Tibial nerve (tissue), 4 donors: Measurements from ENCODE around the gene NKX6-2. TPM values are rescaled to one million over a fixed set of nuclear protein-coding genes. Genes with fewer than 3 reads are reported as not detected.
"Not testable (repeated sequence)": the region's sequence is repeated elsewhere in the genome, so short reads cannot be mapped to it uniquely, and the experiment has no call there.

Source experiments
- DNase-seq, 2 donors: peaks; one replicate each; pipeline ENCODE4 v3.0.0-alpha.2; 2019; ENCODE audit warnings: low spot score in 2 of 2
- H3K27ac ChIP-seq, 4 donors: fragments of 200-600 bp; sonication (generic) in 3 of 4; one replicate each; pipeline ENCODE4 v1.5.1; 2017 to 2019; ENCODE audit warnings: mild to moderate bottlenecking in 1 of 4
- H3K27me3 ChIP-seq, 2 donors: fragments of 200-600 bp; sonication (generic) in 1 of 2; one replicate each; pipeline versions ENCODE4 v1.5.1 to v1.6.0; 2017 to 2019
- H3K36me3 ChIP-seq, 3 donors: fragments of 200-600 bp; sonication (generic); one replicate each; pipeline ENCODE4 v1.5.1; 2018 to 2019
- H3K4me1 ChIP-seq, 4 donors: fragments of 200-600 bp; sonication (generic) in 3 of 4; one replicate each; pipeline ENCODE4 v1.5.1; 2017 to 2019
- H3K4me3 ChIP-seq, 4 donors: fragments of 200-600 bp; sonication (generic) in 3 of 4; one replicate each; pipeline ENCODE4 v1.5.1; 2017 to 2019; ENCODE audit warnings: mild to moderate bottlenecking in 1 of 4, moderate library complexity in 1 of 4
- H3K9me3 ChIP-seq, 4 donors: fragments of 200-600 bp; sonication (generic) in 3 of 4; one replicate each; pipeline ENCODE4 v1.5.1; 2017 to 2019
- EP300 ChIP-seq, 2 donors: sonication (generic); formaldehyde crosslinking; IDR thresholded peaks; one replicate each; pipeline ENCODE4 v1.6.1; 2017; ENCODE audit warnings: antibody characterized with exemption in 2 of 2, mild to moderate bottlenecking in 1 of 2
- POLR2A ChIP-seq, 2 donors: fragments of 450-650 bp; IDR thresholded peaks; one replicate each; pipeline ENCODE4 v1.6.1; 2017; ENCODE audit warnings: antibody characterized with exemption in 2 of 2, mild to moderate bottlenecking in 2 of 2, moderate library complexity in 2 of 2
- WGBS, 2 donors: methylation state at CpG; one replicate each; pipeline ENCODE4 v1.1.5; 2018; 5-methylcytosine and 5-hydroxymethylcytosine counted together
- total RNA-seq, 4 donors: library from RNA; depleted of rRNA; stranded (reverse); fragments of >200 nt; gene quantifications; one replicate each; pipeline ENCODE4 v1.1.0, GENCODE V29; 2016
- TF ChIP-seq, protein P1 (sequence below), 5 experiments: fragments of 200-600 bp in 3 of 5; fragments of 450-650 bp in 2 of 5; sonication (generic) in 3 of 5; IDR thresholded peaks; one replicate each; pipeline ENCODE4 v1.5.1; 2016 to 2019; ENCODE audit warnings: antibody characterized with exemption in 5 of 5, mild to moderate bottlenecking in 3 of 5, moderate library complexity in 2 of 5

Gene NKX6-2
- total RNA-seq, 4 donors from 2014 or later, result 0.20 to 10.3 (median 2.5) TPM

DNA sequence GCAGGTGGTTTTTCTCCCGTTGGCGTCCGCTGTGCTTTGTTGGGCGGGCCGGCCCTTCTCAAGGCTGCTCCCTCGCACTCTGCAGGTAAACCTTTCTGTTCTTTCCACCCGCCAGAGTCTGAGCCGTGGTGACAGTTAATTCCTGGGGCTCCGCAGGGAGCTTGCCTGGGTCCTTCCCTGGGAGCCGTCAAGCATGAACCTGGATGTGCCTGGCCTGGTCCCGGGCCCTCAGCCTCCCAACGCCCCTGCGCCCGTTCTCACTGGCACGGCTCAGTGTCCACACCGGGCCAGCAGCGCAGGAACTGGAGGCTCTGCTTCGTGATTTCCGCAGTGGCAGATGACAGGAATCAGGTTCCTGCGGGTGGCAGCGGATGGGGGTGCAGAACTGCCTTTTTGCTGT is 10.9 kb upstream of the NKX6-2 start:
- DNase-seq, result no peak
- no peaks in the 10 kb centered on the region for H3K4me1 ChIP-seq
- TF ChIP-seq, protein P1, sequence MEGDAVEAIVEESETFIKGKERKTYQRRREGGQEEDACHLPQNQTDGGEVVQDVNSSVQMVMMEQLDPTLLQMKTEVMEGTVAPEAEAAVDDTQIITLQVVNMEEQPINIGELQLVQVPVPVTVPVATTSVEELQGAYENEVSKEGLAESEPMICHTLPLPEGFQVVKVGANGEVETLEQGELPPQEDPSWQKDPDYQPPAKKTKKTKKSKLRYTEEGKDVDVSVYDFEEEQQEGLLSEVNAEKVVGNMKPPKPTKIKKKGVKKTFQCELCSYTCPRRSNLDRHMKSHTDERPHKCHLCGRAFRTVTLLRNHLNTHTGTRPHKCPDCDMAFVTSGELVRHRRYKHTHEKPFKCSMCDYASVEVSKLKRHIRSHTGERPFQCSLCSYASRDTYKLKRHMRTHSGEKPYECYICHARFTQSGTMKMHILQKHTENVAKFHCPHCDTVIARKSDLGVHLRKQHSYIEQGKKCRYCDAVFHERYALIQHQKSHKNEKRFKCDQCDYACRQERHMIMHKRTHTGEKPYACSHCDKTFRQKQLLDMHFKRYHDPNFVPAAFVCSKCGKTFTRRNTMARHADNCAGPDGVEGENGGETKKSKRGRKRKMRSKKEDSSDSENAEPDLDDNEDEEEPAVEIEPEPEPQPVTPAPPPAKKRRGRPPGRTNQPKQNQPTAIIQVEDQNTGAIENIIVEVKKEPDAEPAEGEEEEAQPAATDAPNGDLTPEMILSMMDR (IDR thresholded peaks at IDR 0.05), result no peak
- no peak for TF ChIP-seq EP300 (IDR thresholded peaks at IDR 0.05)
- TF ChIP-seq POLR2A (IDR thresholded peaks at IDR 0.05), result no peak
- no peaks in the 10 kb centered on the region for H3K36me3 ChIP-seq
- peaks cover 0 to 8% (median under 1%) of the 10 kb centered on the region in 4 donors for H3K9me3 ChIP-seq
- no peak overlapping the region for H3K27ac ChIP-seq
- WGBS, 2 donors, result 82 to 86% methylated on average over 17 to 19 of the region's 21 CpGs
- no peak overlapping the region for H3K4me3 ChIP-seq
- H3K27me3 ChIP-seq, result peaks cover 0 to 16% of the 10 kb centered on the region in 2 donors

DNA sequence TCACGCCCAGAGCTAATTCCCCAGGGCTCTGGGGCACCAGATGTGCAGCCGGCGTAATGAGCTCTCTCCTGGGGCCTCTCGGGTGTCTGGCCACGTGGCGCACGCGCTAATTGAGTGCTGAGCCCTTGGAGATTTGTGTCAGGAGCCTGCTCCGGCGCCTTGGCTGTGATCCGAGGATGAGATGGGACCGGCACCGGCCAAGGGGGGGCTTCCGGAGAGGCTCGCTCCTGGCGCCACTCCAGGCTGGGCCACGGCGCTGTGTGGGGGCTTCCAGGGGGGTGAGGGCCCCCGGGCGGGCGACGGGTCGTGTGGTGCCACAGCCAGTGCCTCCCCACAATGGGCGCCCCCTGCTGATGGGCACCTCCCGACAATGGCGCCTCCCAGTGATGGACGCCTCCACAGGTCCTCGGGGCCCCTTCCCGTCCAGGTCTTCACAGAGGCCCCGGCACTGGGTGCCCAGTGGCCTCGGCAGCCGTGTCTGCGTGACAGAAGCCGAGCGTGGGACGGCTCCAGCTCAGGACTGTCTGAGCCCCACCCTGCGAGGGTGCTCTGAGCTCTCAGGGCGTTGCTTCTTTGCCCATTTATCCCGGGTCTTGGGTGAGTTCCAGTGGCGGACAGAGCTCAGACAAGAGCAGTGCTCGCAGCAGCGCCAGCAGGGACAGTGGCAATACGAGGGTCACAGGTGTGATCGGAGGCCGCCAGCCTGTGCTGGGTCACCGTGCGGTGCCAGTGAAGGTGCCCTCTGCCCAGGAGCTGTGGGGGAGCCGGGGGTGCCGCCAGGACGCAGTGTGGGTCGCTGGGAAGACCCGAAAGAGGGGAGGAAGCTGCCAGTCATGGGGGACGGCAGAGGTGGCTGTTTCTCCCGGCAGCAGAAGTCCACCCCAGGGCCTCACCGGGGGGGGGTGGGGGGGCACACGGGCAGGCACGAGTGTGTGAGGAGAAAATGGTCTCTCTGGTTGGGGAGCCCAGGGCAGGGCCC is 8.2 kb upstream of the NKX6-2 start:
- no peak for DNase-seq
- H3K27me3 ChIP-seq, result peaks cover 0 to 34% of the 10 kb centered on the region in 2 donors
- no peak overlapping the region for H3K27ac ChIP-seq
- no peaks in the 10 kb centered on the region for H3K9me3 ChIP-seq
- no peaks in the 10 kb centered on the region for H3K36me3 ChIP-seq
- 55 to 60% methylated on average over 37 to 39 of the region's 57 CpGs for WGBS, 2 donors
- H3K4me1 ChIP-seq, result no peaks in the 10 kb centered on the region
- H3K4me3 ChIP-seq, result no peak overlapping the region
- TF ChIP-seq, protein P1 (IDR thresholded peaks at IDR 0.05), result no peak
- TF ChIP-seq POLR2A (IDR thresholded peaks at IDR 0.05) (no peak), EP300 (IDR thresholded peaks at IDR 0.05) (no peak)

DNA sequence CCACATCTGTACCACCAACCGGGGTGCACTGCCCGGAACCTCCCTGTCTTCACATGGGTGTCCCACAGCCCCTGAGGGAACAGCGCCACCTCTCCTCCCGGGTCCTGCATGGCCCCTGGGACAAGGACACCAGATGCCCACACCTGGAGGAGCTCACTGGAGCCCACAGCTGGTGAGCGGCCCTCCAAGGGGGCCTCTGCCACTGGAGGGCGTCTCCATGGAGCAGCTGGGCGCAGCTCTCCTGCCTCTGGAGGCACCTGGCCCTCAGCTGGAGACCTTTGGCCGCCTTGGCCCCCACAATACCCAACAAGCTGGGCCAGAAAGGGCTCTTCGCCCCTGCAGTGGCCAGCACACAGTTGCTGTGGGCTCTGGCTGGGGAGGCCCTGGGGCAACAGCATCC is 7.3 kb upstream of the NKX6-2 start:
- DNase-seq, result no peak
- H3K27me3 ChIP-seq, result peaks cover 0 to 43% of the 10 kb centered on the region in 2 donors
- H3K9me3 ChIP-seq, result no peaks in the 10 kb centered on the region
- H3K27ac ChIP-seq, result no peak overlapping the region
- H3K36me3 ChIP-seq, result no peaks in the 10 kb centered on the region
- WGBS, 2 donors, result 88 to 92% methylated on average over 8 to 9 of the region's 9 CpGs
- H3K4me1 ChIP-seq, result peaks cover 0 to 6% (median 5%) of the 10 kb centered on the region in 4 donors
- H3K4me3 ChIP-seq, result no peak overlapping the region
- no peak for TF ChIP-seq POLR2A (IDR thresholded peaks at IDR 0.05)
- TF ChIP-seq, protein P1 (IDR thresholded peaks at IDR 0.05), result no peak
- no peak for TF ChIP-seq EP300 (IDR thresholded peaks at IDR 0.05)

DNA sequence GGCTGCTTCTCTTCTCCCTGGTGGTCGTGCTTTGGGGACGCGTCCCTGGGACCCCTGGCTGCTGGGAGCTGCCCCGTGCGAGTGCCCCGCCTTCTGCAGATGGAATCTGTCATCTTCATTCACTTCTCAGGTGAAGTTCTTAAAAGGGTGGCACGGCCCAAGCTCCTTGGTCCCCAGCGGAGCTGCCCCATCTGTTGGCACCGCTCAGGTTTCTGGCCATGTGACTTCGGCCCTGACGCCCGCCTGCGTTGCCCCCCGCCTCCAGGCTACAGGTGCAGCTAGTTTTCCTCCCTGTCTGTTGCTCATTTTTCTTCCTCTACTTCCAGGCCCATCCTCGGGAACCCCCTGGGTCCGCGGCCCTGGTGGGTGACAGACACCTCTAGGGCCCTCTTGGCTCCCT is 6.8 kb upstream of the NKX6-2 start:
- TF ChIP-seq, protein P1 (IDR thresholded peaks at IDR 0.05), result no peak
- TF ChIP-seq POLR2A (IDR thresholded peaks at IDR 0.05) (no peak), EP300 (IDR thresholded peaks at IDR 0.05) (no peak)
- Histone ChIP-seq H3K4me1 (peaks cover 0 to 11% (median 9%) of the 10 kb centered on the region in 4 donors), H3K9me3 (no peaks in the 10 kb centered on the region), H3K27me3 (peaks cover 0 to 48% of the 10 kb centered on the region in 2 donors), H3K27ac (no peak overlapping the region), H3K4me3 (no peak overlapping the region), H3K36me3 (no peaks in the 10 kb centered on the region)
- 84 to 91% methylated on average over 12 to 16 of the region's 17 CpGs for WGBS, 2 donors
- DNase-seq, result no peak

DNA sequence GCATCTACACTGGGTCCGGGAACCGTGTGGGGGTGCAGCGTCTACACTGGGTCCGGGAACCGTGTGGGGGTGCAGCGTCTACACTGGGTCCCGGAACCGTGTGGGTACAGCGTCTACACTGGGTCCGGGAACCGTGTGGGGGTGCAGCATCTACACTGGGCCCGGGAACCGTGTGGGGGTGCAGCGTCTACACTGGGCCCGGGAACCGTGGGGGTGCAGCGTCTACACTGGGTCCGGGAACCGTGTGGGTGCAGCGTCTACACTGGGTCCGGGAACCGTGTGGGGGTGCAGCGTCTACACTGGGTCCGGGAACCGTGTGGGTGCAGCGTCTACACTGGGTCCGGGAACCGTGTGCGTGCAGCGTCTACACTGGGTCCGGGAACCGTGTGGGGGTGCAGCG is 6.2 kb upstream of the NKX6-2 start:
- WGBS, 2 donors, result 90% methylated on average over 6 of the region's 33 CpGs; no CpG with 5 or more reads in 1 of the 2 donors
- Histone ChIP-seq H3K4me1 (peaks cover 0 to 18% (median 15%) of the 10 kb centered on the region in 4 donors), H3K27me3 (peaks cover 3 to 55% of the 10 kb centered on the region in 2 donors)

More for the DNA sequence above, 6.2 kb upstream of the NKX6-2 start:
- not testable (repeated sequence) for H3K27ac ChIP-seq, H3K4me3 ChIP-seq, H3K9me3 ChIP-seq, H3K36me3 ChIP-seq, DNase-seq
